RWPE1 (cell line): ENCODE data around the gene TTC34.
"Not testable (repeated sequence)": the region's sequence is repeated elsewhere in the genome, so short reads cannot be mapped to it uniquely, and the experiment has no call there.

ENCODE experiments used
- CTCF ChIA-PET: fragments of 350-600 bp; sonication (Branson Sonifier 250); formaldehyde crosslinking; extraction: SDS; loops from one replicate; lab custom pipeline; 2021; lab: Yijun Ruan, JAX
- POLR2A ChIA-PET: fragments of 400-600 bp; formaldehyde crosslinking; extraction: SDS; loops from one replicate; lab custom pipeline; 2020; ENCODE audit warnings: antibody characterized with exemption; ENCODE audit not compliant: low non-redundant PET; lab: Yijun Ruan, JAX
- DNase-seq: peaks from one replicate; pipeline ENCODE4 v3.0.0; 2012; ENCODE audit warnings: low spot score
- H3K27ac ChIP-seq: fragments of 450-650 bp; 2 replicates; pipeline ENCODE4 v1.5.1; 2017
- CTCF ChIP-seq: fragments of 450-650 bp; conservative IDR thresholded peaks from 2 replicates; pipeline ENCODE4 v1.5.1; 2017; ENCODE audit warnings: low read depth, mild to moderate bottlenecking

Gene TTC34

GRCh38 chr1:2652926-2653571 is 148.4 kb downstream of the TTC34 start:
- POLR2A ChIA-PET, DNase-seq, CTCF ChIA-PET, H3K27ac ChIP-seq: not testable (repeated sequence)

GRCh38 chr1:2652152-2652925 is 149.2 kb downstream of the TTC34 start:
- DNase-seq, H3K27ac ChIP-seq, CTCF ChIA-PET, POLR2A ChIA-PET: not testable (repeated sequence)

GRCh38 chr1:2650967-2651645 is 150.4 kb downstream of the TTC34 start:
- no peak for TF ChIP-seq CTCF
- CTCF ChIA-PET, result no interaction called here

GRCh38 chr1:2646837-2647236 is 154.7 kb downstream of the TTC34 start:
- POLR2A ChIA-PET, result no interaction called here
- no peak for DNase-seq
- H3K27ac ChIP-seq, result no peak overlapping the region
- CTCF ChIA-PET, result no interaction called here
- TF ChIP-seq CTCF, result no peak

More at GRCh38 chr1:2650967-2651645, 150.4 kb downstream of the TTC34 start:
- POLR2A ChIA-PET, result no interaction called here
- DNase-seq, result no peak
- no peak overlapping the region for H3K27ac ChIP-seq

GRCh38 chr1:2645776-2646175 is 155.7 kb downstream of the TTC34 start:
- H3K27ac ChIP-seq, result no peak overlapping the region
- no peak for TF ChIP-seq CTCF
- no peak for DNase-seq
- POLR2A ChIA-PET, result no interaction called here
- CTCF ChIA-PET, result no interaction called here

- H3K27ac ChIP-seq, result no peak overlapping the region
- no peak for DNase-seq
- ChIA-PET CTCF (no interaction called here), POLR2A (no interaction called here)
- TF ChIP-seq CTCF, result no peak
Observed at GRCh38 chr1:2645143-2645542, 156.3 kb downstream of the TTC34 start.

- H3K27ac ChIP-seq, result no peak overlapping the region
- CTCF ChIA-PET, result interaction anchor here (0.7 kb wide), 1 partner anchor 110 kb away, joined by 3 read pairs; no protein-coding TSS in a partner anchor
- no peak for TF ChIP-seq CTCF
- DNase-seq, result no peak
- POLR2A ChIA-PET, result no interaction called here
Observed at GRCh38 chr1:2644591-2645101, 156.8 kb downstream of the TTC34 start.
